Measurements from ENCODE around the gene SLC41A3.

The SLC41A3 gene

DNA sequence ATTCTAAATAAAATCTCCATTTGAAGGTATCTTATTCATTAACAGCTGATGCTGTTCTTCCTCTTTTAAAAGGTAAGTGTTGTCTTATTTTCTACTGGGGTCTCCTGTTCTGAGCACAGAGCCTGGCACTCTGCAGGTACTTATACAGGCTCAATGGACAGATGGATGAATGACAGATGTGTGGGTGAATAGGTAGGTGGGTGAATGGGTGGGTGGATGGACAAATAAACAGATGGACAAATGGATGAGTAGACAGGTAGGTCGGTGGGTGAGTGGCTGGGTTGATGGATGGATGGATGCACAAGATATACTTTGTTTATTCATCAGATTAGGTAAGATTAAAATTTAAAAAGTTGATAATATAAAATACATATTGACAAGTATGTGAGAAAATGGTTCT lies 53.5 kb downstream of the SLC41A3 start:
- Histone ChIP-seq H3K79me2 (ENCODE audit: control insufficient read depth, low read length) (no peaks in the 10 kb centered on the region), H3K9me3 (ENCODE audit: control insufficient read depth, insufficient read depth, low read length) (peaks cover 13% of the 10 kb centered on the region), H3F3A (ENCODE audit: control insufficient read depth, insufficient read depth) (no peaks in the 10 kb centered on the region), H3K27me3 (ENCODE audit: control insufficient read depth, low read length) (no peaks in the 10 kb centered on the region), H3K36me3 (ENCODE audit: control insufficient read depth, low read length) (peaks cover 8% of the 10 kb centered on the region; the same call in 1 of the 2 replicates), H4K20me1 (ENCODE audit: control insufficient read depth, insufficient read depth, low read depth, low read length) (no peaks in the 10 kb centered on the region), H3K27ac (ENCODE audit: low read depth, low read length) (no peak overlapping the region), H3K9me2 (replicated peaks; ENCODE audit: control insufficient read depth, low read length) (no peaks in the 10 kb centered on the region), H3K4me3 (ENCODE audit: low read length) (no peak overlapping the region), H3K4me1 (ENCODE audit: control insufficient read depth, low read length) (peaks cover 11% of the 10 kb centered on the region; the same call in 1 of the 2 replicates), H3K4me2 (ENCODE audit: low read length) (no peak overlapping the region)
- TF ChIP-seq, protein P1, sequence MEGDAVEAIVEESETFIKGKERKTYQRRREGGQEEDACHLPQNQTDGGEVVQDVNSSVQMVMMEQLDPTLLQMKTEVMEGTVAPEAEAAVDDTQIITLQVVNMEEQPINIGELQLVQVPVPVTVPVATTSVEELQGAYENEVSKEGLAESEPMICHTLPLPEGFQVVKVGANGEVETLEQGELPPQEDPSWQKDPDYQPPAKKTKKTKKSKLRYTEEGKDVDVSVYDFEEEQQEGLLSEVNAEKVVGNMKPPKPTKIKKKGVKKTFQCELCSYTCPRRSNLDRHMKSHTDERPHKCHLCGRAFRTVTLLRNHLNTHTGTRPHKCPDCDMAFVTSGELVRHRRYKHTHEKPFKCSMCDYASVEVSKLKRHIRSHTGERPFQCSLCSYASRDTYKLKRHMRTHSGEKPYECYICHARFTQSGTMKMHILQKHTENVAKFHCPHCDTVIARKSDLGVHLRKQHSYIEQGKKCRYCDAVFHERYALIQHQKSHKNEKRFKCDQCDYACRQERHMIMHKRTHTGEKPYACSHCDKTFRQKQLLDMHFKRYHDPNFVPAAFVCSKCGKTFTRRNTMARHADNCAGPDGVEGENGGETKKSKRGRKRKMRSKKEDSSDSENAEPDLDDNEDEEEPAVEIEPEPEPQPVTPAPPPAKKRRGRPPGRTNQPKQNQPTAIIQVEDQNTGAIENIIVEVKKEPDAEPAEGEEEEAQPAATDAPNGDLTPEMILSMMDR (IDR thresholded peaks at IDR 0.05; ENCODE audit: low read depth, low read length, poor library complexity, severe bottlenecking): no peak
- TF ChIP-seq EZH2phosphoT487 (IDR thresholded peaks at IDR 0.05; ENCODE audit: borderline replicate concordance, low read length): no peak

DNA sequence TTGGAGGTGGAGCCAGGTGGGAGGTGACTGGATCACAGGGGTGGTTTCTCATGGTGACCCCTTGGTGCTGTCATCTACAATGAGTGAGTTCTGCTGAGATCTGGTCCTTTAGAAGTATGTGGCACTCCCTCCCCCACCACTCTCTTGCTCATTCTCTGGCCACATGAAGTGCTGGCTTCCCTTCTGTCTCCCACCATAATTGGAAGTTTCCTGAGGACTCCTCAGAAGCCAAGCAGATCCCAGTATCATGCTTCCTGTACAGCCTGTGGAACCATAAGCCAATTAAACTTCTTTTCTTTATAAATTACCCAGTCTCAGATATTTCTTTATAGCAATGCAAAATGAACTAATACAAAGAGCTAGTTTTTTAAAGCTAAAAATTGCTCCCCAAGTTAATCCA lies 54.7 kb downstream of the SLC41A3 start:
- no peaks in the 10 kb centered on the region for H3K27me3 ChIP-seq (ENCODE audit: control insufficient read depth, low read length)
- no peaks in the 10 kb centered on the region for H3K9me2 ChIP-seq (replicated peaks; ENCODE audit: control insufficient read depth, low read length)
- H3K4me3 ChIP-seq (ENCODE audit: low read length): no peak overlapping the region
- peaks cover 11% of the 10 kb centered on the region; the same call in 1 of the 2 replicates for H3K4me1 ChIP-seq (ENCODE audit: control insufficient read depth, low read length)
- no peaks in the 10 kb centered on the region for H3F3A ChIP-seq (ENCODE audit: control insufficient read depth, insufficient read depth)
- H3K9me3 ChIP-seq (ENCODE audit: control insufficient read depth, insufficient read depth, low read length): peaks cover 13% of the 10 kb centered on the region
- H3K27ac ChIP-seq (ENCODE audit: low read depth, low read length): no peak overlapping the region
- no peak overlapping the region for H3K4me2 ChIP-seq (ENCODE audit: low read length)
- H4K20me1 ChIP-seq (ENCODE audit: control insufficient read depth, insufficient read depth, low read depth, low read length): no peaks in the 10 kb centered on the region
- TF ChIP-seq EZH2phosphoT487 (IDR thresholded peaks at IDR 0.05; ENCODE audit: borderline replicate concordance, low read length): no peak
- TF ChIP-seq, protein P1 (IDR thresholded peaks at IDR 0.05; ENCODE audit: low read depth, low read length, poor library complexity, severe bottlenecking): no peak
- peaks cover 8% of the 10 kb centered on the region; the same call in 1 of the 2 replicates for H3K36me3 ChIP-seq (ENCODE audit: control insufficient read depth, low read length)
- no peaks in the 10 kb centered on the region for H3K79me2 ChIP-seq (ENCODE audit: control insufficient read depth, low read length)

DNA sequence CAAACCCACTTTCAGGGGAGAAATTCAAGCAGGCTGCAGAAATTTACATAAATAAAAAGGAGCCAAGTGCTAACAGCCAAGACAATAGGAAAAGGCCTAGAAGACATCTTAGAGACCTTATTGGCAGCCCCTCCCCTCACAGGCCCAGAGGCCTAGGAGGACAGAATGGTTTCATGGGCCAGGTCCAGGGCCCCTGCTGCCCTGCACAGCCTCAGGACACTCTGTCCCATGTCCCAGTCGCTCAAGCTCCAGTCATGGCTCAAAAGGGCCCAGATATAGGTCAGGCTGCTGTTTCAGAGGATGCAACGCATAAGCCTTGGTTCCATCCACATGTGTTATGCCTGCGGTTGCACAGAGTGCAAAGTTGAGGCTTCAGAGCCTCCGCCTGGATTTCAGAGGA lies 55.8 kb downstream of the SLC41A3 start:
- Histone ChIP-seq H3K9me3 (ENCODE audit: control insufficient read depth, insufficient read depth, low read length) (peaks cover 13% of the 10 kb centered on the region), H3K79me2 (ENCODE audit: control insufficient read depth, low read length) (no peaks in the 10 kb centered on the region), H3K4me2 (ENCODE audit: low read length) (no peak overlapping the region), H3K9me2 (replicated peaks; ENCODE audit: control insufficient read depth, low read length) (no peaks in the 10 kb centered on the region), H3K36me3 (ENCODE audit: control insufficient read depth, low read length) (peaks cover 8% of the 10 kb centered on the region; the same call in 1 of the 2 replicates), H3K4me3 (ENCODE audit: low read length) (no peak overlapping the region), H3K27me3 (ENCODE audit: control insufficient read depth, low read length) (no peaks in the 10 kb centered on the region), H4K20me1 (ENCODE audit: control insufficient read depth, insufficient read depth, low read depth, low read length) (no peaks in the 10 kb centered on the region), H3F3A (ENCODE audit: control insufficient read depth, insufficient read depth) (no peaks in the 10 kb centered on the region), H3K4me1 (ENCODE audit: control insufficient read depth, low read length) (peaks cover 11% of the 10 kb centered on the region; the same call in 1 of the 2 replicates), H3K27ac (ENCODE audit: low read depth, low read length) (no peak overlapping the region)
- no peak for TF ChIP-seq EZH2phosphoT487 (IDR thresholded peaks at IDR 0.05; ENCODE audit: borderline replicate concordance, low read length)
- TF ChIP-seq, protein P1 (IDR thresholded peaks at IDR 0.05; ENCODE audit: low read depth, low read length, poor library complexity, severe bottlenecking): no peak

Measured in DOHH2 (cell line).